HG02973 (cell line): ENCODE data around the gene CREB3L1.
A peak's percentile ranks its signal among the peaks of the same experiment; 100 is the strongest.

Source experiments
- ATAC-seq: cut with Tn5 transposase; IDR thresholded peaks from one replicate; pipeline ENCODE4 v1.9.1; 2021; ENCODE audit warnings: moderate library complexity; ENCODE audit not compliant: unreplicated experiment

The CREB3L1 gene

GRCh38 chr11:46277622-46278386 lies at the start of gene CREB3L1:
TSS of gene CREB3L1 (plus strand) at chr11:46277662. CDS start at chr11:46278112, 450 bp downstream.
- ATAC-seq: no peak

GRCh38 chr11:46229230-46229629 lies 48.2 kb upstream of the CREB3L1 start:
- no peak for ATAC-seq

GRCh38 chr11:46234311-46234710 lies 43.2 kb upstream of the CREB3L1 start:
- ATAC-seq: no peak

GRCh38 chr11:46235777-46236688 lies 41.4 kb upstream of the CREB3L1 start:
- no peak for ATAC-seq

- ATAC-seq: no peak
These were observed 40.6 kb upstream of the CREB3L1 start for GRCh38 chr11:46236918-46237247.

GRCh38 chr11:46237248-46238077 lies 40.0 kb upstream of the CREB3L1 start:
- ATAC-seq: no peak

GRCh38 chr11:46238078-46238966 lies 39.1 kb upstream of the CREB3L1 start:
- ATAC-seq: no peak

GRCh38 chr11:46238967-46239800 lies 38.3 kb upstream of the CREB3L1 start:
- peak; percentile 69 for ATAC-seq

GRCh38 chr11:46239801-46240061 lies 37.7 kb upstream of the CREB3L1 start:
- ATAC-seq: no peak

GRCh38 chr11:46240371-46240770 lies 37.1 kb upstream of the CREB3L1 start:
- ATAC-seq: no peak

GRCh38 chr11:46240861-46241260 lies 36.6 kb upstream of the CREB3L1 start:
- no peak for ATAC-seq

- ATAC-seq: no peak
These were observed 35.2 kb upstream of the CREB3L1 start for GRCh38 chr11:46242041-46242951.

- ATAC-seq: peak; percentile 60
These were observed 34.3 kb upstream of the CREB3L1 start for GRCh38 chr11:46242952-46243795.

- ATAC-seq: no peak
These were observed 33.7 kb upstream of the CREB3L1 start for GRCh38 chr11:46243796-46244109.

GRCh38 chr11:46246521-46246920 lies 30.9 kb upstream of the CREB3L1 start:
- ATAC-seq: no peak

- ATAC-seq: no peak
These were observed 30.4 kb upstream of the CREB3L1 start for GRCh38 chr11:46247090-46247489.

- ATAC-seq: no peak
These were observed 29.8 kb upstream of the CREB3L1 start for GRCh38 chr11:46247659-46248058.
